Bronchus fibroblast of lung (primary cell): ENCODE results near the gene DTD1. TPM values are rescaled to one million over a fixed set of nuclear protein-coding genes. Genes with fewer than 3 reads are reported as not detected.

Source experiments
- total RNA-seq: library from RNA; depleted of rRNA; stranded (reverse); fragments of >200 nt; gene quantifications from 2 replicates; pipeline ENCODE4 v1.2.3, GENCODE V29; 2015

DTD1 gene
- 127 and 139 TPM in 2 replicates for total RNA-seq

GRCh38 chr20:18587665-18588573, at the start of gene DTD1:
DTD1 (plus strand) TSS chr20:18588054; CDS start chr20:18588073, 19 bp downstream.

GRCh38 chr20:18566892-18567738, 20.7 kb upstream of the DTD1 start, which contains the start of gene SMIM26:
SMIM26 (plus strand) TSS chr20:18567432; CDS start chr20:18567479, 47 bp downstream.

GRCh38 chr20:18813483-18813882, 225.6 kb downstream of the DTD1 start, which contains the start of gene SCP2D1:
SCP2D1 (plus strand) TSS chr20:18813783; CDS start chr20:18813816, 33 bp downstream.

Other genes starting within 250 kb of the DTD1 start
- gene DZANK1, start 121.0 kb upstream of the DTD1 start, total RNA-seq: 0.50 and 1.0 TPM in 2 replicates
- 9.2 and 14.6 TPM in 2 replicates for gene POLR3F, start 120.7 kb upstream of the DTD1 start, total RNA-seq
- 18.3 and 21.5 TPM in 2 replicates for gene RBBP9, start 90.8 kb upstream of the DTD1 start, total RNA-seq
- 51.4 and 54.7 TPM in 2 replicates for gene SEC23B, start 80.1 kb upstream of the DTD1 start, total RNA-seq
- gene SMIM26, start 20.6 kb upstream of the DTD1 start, total RNA-seq: 129 and 157 TPM in 2 replicates
- gene SCP2D1, start 225.7 kb downstream of the DTD1 start, total RNA-seq: not detected in 2 replicates